NCI-H446 treated with DMSO at 0.1 percent for 48 hours (cell line): ENCODE measurements around the gene ZNF276.
"Not testable (repeated sequence)": the region's sequence is repeated elsewhere in the genome, so short reads cannot be mapped to it uniquely, and the experiment has no call there.

Experiments
- DNase-seq: peaks from one replicate; lab custom pipeline; 2025; lab: John Stamatoyannopoulos, UW

ZNF276 gene

GRCh38 chr16:89737341-89738071 is 16.2 kb downstream of the ZNF276 start:
- DNase-seq: no peak

- DNase-seq: no peak
Observed at GRCh38 chr16:89738072-89738377, 16.7 kb downstream of the ZNF276 start.

- DNase-seq: no peak
Observed at GRCh38 chr16:89738538-89739317, 17.4 kb downstream of the ZNF276 start.

- DNase-seq: no peak
Observed at GRCh38 chr16:89739383-89739782, 18.0 kb downstream of the ZNF276 start.

- no peak for DNase-seq
Observed at GRCh38 chr16:89741342-89742014, 20.1 kb downstream of the ZNF276 start.

- DNase-seq: no peak
Observed at GRCh38 chr16:89742948-89743347, 21.6 kb downstream of the ZNF276 start.

- no peak for DNase-seq
Observed at GRCh38 chr16:89744813-89745212, 23.5 kb downstream of the ZNF276 start.

- no peak for DNase-seq
Observed at GRCh38 chr16:89746043-89746442, 24.7 kb downstream of the ZNF276 start.

- no peak for DNase-seq
Observed at GRCh38 chr16:89748076-89748475, 26.7 kb downstream of the ZNF276 start.

- no peak for DNase-seq
Observed at GRCh38 chr16:89748921-89749320, 27.6 kb downstream of the ZNF276 start.

- no peak for DNase-seq
Observed at GRCh38 chr16:89749637-89750036, 28.3 kb downstream of the ZNF276 start.

- DNase-seq: no peak
Observed at GRCh38 chr16:89759746-89760340, 38.5 kb downstream of the ZNF276 start.

- no peak for DNase-seq
Observed at GRCh38 chr16:89761304-89761922, 40.1 kb downstream of the ZNF276 start.

- no peak for DNase-seq
Observed at GRCh38 chr16:89764711-89765201, 43.4 kb downstream of the ZNF276 start.

GRCh38 chr16:89765292-89765830 is 44.0 kb downstream of the ZNF276 start:
- no peak for DNase-seq

GRCh38 chr16:89770367-89770766 is 49.0 kb downstream of the ZNF276 start:
- DNase-seq: no peak

- DNase-seq: no peak
Observed at GRCh38 chr16:89775223-89775622, 53.9 kb downstream of the ZNF276 start.

GRCh38 chr16:89778211-89778610 is 56.9 kb downstream of the ZNF276 start:
- not testable (repeated sequence) for DNase-seq

- DNase-seq: no peak
Observed at GRCh38 chr16:89779231-89779908, 58.0 kb downstream of the ZNF276 start.

- no peak for DNase-seq
Observed at GRCh38 chr16:89779909-89780305, 58.6 kb downstream of the ZNF276 start.

GRCh38 chr16:89782489-89782888 is 61.2 kb downstream of the ZNF276 start:
- DNase-seq: no peak
